Measurements from ENCODE around the gene FRMD3.
"Not testable (repeated sequence)": the region's sequence is repeated elsewhere in the genome, so short reads cannot be mapped to it uniquely, and the experiment has no call there.

FRMD3 gene

DNA sequence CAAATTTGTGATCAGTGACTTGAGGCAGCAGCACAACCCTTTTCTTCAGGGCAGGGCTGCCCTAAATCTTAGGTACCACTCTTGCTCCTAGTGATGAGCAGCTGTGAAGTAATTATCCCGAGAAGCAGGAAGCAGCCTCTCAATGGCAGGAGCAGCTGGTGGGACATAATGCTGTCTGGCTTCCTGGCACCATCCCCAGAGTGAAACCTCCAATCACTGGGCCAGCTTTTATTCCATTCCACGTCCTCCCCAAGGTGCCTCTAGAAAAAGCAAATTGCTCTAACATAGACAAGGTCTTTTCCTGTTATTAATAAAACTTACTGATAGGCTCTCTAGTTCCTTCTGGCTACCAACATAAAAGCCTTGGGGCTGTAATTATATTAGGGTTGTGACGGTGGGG lies 154.0 kb downstream of the FRMD3 start:
- DNase-seq: no peak

GRCh38 chr9:83383034-83383433 lies 155.2 kb downstream of the FRMD3 start:
- no peak for DNase-seq

GRCh38 chr9:83382421-83382820 lies 155.8 kb downstream of the FRMD3 start:
- DNase-seq: no peak

GRCh38 chr9:83379045-83379444 lies 159.2 kb downstream of the FRMD3 start:
- no peak for DNase-seq

GRCh38 chr9:83372957-83373356 lies 165.2 kb downstream of the FRMD3 start:
- DNase-seq: no peak

DNA sequence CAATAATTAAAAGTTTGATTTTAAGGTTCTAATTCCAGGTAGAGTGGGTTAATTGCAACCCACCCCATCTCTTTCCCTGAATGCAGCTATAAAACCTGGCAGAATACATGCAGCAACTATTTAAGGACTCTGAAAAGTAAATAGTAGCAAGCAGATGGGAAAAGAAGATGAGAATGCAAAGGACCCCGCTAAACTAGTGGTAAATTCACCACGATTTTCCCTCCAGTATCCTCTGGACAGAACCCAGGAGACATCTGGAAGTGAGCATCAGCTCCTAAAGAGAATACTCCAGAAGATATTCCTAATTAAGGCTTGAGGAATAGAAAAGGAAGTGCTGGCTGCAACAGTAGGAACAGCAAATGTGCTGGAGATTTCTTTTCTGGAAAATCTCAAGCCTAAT lies 170.9 kb downstream of the FRMD3 start:
- DNase-seq: no peak

DNA sequence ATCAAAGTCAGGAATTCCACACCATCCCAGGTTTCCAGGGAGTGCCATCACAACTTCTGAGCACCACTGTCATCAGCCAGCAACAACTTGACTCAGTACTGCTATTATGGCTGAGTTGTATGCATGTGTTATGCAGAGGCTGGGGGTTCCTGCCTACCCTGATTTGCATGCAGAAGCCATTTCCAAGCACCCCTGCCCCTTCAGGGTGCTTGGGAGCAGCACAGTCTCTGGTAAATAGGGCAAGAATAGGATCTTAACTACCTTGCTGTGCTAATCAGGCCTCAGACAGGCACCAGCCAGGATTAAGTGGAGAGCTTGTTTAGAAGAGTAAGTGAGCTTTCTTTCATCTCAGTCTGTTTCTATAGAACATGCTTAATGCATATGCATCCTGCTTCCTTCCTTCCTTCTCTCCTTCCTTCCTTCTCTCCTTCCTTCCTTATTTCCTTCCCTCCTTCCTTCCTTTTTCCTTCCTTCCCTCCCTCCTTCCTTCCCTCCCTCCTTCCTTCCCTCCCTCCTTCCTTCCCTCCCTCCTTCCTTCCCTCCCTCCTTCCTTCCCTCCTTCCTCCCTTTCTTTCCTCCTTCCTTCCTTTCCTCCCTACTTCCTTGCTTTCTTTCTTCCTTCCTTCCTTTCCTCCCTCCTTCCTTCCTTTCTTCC lies 175.7 kb downstream of the FRMD3 start:
- DNase-seq: no peak

DNA sequence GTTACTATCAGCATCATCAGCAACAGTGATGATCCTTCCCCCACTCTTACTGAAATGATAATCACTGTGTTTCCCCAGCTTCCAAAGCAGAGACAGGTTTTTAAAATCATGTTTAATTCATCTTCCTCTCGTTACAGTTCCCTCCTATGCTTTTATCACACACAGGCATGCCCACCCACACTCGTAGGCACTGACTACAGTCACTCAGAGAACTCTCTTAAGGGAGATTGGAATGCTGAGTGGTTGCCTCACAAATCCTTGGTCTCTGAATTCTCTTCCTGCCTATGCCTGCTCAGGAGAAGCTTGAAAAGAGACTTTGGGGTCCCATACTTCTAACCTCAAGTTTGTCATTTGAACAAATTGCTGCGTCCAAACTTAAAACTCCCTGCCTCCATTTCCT lies 179.2 kb downstream of the FRMD3 start:
- DNase-seq: no peak

GRCh38 chr9:83358493-83358892 lies 179.7 kb downstream of the FRMD3 start:
- DNase-seq: not testable (repeated sequence)

DNA sequence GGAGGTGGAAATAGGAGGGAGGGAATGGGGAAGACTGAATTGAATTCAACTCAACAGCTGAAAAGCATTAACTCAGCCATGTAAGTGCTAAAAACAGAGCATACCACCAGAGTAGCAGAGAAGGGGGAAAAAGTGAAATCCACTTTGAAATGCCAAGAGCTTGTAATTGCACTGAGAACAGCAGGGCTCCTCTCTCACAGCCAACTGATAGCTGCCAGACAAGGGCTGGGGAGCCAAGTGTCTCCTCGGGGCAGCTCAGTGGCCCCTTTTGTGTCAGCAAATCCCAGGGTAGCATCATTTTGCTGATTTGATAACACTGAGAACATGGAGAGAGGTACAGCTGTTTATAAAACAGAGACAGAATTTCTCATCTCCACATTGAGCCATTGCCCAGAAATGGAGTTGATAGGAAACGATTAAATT lies 182.5 kb downstream of the FRMD3 start:
- no peak for DNase-seq

GRCh38 chr9:83355024-83355444 lies 183.2 kb downstream of the FRMD3 start:
- DNase-seq: no peak

GRCh38 chr9:83349031-83349430 lies 189.2 kb downstream of the FRMD3 start:
- no peak for DNase-seq

- DNase-seq: no peak
Measured at GRCh38 chr9:83346655-83347420, 191.4 kb downstream of the FRMD3 start.

- DNase-seq: no peak
Measured at GRCh38 chr9:83343366-83343999, 194.7 kb downstream of the FRMD3 start.

DNA sequence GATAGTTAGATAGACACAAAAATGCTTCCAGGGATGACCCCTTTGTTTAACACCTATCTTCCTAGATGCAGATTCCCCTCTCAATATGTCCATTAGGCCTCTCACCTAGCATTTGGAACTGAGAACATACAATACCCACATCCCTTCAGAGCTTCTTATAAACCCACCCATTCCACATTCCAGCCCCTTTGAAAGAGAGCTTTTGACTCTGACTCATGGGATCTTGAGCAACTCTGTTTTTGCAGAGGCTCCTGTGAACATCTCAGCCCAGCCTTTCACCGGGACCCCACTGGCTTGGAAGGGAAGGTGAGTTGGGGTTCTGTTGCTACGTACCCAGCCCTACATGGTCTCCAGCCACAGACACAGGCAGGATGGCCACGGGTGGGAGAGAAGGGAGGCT lies 195.5 kb downstream of the FRMD3 start:
- DNase-seq: no peak

DNA sequence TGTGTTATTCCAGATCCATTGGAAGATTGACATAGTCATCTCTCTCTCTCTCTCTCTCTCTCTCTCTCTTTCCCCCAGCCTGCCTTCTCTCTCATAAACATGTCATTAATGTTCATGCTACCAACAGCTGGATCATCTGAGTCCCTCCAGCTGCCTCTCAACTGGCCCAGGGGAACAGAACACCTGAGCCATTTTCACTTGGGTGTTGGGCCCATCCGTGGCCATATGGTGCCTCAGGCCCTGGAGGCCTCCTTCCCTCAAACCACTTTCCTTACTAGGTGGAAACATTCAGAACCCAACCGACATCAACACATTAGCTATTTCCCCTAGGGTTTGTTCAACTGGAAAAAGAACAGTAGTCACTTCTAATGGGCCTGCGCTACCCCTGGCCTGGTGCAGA lies 196.2 kb downstream of the FRMD3 start:
- DNase-seq: no peak

DNA sequence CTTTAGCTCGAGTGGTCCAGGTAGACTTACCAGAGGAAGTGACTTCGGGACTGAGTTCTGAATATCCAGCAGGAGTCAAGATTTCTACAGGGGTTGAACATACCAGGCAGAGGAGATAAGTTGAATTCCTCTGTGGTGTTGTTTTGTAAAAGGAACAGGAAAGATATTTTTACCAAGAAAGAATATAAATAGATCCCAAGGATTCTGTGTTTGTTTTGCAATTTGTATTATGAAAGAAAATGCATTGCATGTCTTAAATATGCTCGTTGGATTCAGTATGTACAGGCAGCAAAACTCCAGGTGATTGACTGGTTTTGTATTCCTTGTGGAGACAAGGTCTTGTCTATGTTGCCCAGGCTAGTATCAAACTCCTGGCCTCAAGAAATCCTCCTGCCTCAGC lies 197.8 kb downstream of the FRMD3 start:
- no peak for DNase-seq

- DNase-seq: no peak
Measured at GRCh38 chr9:83339435-83339834, 198.8 kb downstream of the FRMD3 start.

GRCh38 chr9:83336706-83337105 lies 201.5 kb downstream of the FRMD3 start:
- DNase-seq: peak; percentile 69

DNA sequence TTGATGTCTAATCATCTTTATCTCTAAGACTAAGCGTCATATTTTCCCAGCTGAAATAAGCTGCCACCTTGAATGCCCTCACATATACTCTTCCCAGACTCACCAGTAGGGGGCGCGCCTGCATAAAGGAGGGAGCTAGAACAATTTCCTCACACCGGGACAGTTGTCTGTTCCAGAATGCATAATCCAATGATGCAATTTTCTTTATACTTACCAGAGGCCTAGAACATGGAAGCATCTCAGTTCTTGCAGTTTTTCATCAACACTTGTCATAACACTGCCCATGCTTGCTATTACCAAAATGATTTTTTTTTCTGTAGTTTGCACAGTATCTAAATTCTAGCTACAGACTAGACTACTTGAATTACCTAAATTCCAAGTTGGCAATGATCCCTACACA lies 203.9 kb downstream of the FRMD3 start:
- DNase-seq: peak; percentile 86

DNA sequence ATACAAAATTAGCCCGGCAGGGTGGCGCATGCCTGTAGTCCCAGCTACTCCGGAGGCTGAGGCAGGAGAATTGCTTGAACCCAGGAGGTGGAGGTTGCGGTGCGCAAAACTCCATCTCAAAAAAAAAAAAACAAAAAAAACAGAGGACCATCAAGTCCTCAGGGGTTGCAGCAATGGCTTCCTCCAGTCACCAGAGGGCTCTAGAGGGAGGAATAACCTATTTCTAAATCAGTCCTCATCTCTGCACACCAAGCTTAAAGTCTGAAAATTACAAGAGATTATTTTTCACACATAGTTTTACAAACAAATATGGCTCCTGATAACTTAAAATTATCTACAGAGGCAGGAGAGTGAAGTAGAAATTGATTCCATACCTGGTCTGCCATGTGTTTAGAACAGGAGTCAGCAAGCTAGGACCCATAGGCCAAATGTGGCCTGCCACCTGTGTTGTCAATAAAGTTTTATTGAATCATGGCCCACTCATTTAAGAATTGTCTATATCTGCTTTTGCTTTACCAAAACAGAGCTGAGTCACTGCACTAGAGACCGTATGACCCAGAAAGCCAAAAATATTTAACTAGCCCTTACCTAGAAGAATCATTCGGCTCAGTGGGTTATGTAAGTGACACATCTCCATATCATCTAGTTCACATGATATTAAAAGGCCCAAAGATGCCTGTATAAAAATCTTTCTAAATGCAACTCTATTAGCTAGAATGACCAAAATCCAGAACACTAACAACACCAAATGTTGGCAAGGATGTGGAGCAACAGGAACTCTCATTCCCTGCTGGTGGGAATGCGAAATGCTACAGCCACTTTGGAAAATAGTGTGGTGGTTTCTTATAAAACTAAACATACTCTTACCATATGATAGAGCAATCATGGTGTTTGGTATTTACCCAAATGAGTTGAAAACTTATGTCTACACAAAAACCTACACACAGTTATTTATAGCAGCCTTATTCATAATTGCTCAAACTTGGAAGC lies 207.7 kb downstream of the FRMD3 start:
- DNase-seq: peak; percentile 30

- peak; percentile 5 for DNase-seq
Measured at GRCh38 chr9:83327750-83328622, 210.2 kb downstream of the FRMD3 start.
